HEK293T (cell line): ENCODE measurements around the gene CLIP3.

ENCODE experiments used
- FOXA1 ChIP-seq: fragments of 450-650 bp; IDR thresholded peaks from 2 replicates; pipeline ENCODE4 v1.6.1; 2016; ENCODE audit warnings: mild to moderate bottlenecking
- FOXM1 ChIP-seq: fragments of 450-650 bp; IDR thresholded peaks from 2 replicates; pipeline ENCODE4 v1.6.1; 2017; ENCODE audit warnings: mild to moderate bottlenecking, borderline replicate concordance
- SP1 ChIP-seq: fragments of 450-650 bp; IDR thresholded peaks from 2 replicates; pipeline ENCODE4 v1.6.1; 2017
- TF ChIP-seq, protein P1 (sequence below): fragments of 450-650 bp; IDR thresholded peaks from 2 replicates; pipeline ENCODE4 v1.6.1; 2016

DNA sequence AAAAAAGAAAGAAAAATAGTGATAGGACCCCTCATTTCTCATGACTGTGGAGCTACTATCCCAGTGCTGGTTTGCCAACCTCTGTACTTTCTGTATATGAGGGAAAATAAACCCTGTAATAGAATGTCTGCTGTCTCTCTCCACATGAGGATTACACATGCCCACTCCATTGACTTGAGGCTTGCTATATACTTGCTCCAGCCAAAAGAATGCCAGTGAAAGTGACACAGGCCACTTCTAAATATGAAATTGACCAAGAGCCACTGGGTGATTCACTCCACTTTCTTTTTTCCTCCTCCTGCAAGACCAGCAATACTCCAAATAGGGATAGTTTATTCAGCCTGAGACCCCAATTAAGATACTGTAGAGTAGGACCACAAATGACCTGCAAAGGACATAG, 15.2 kb upstream of the CLIP3 start:
- TF ChIP-seq FOXA1, result no peak
- no peak for TF ChIP-seq SP1
- TF ChIP-seq, protein P1, sequence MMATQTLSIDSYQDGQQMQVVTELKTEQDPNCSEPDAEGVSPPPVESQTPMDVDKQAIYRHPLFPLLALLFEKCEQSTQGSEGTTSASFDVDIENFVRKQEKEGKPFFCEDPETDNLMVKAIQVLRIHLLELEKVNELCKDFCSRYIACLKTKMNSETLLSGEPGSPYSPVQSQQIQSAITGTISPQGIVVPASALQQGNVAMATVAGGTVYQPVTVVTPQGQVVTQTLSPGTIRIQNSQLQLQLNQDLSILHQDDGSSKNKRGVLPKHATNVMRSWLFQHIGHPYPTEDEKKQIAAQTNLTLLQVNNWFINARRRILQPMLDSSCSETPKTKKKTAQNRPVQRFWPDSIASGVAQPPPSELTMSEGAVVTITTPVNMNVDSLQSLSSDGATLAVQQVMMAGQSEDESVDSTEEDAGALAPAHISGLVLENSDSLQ, result no peak
- TF ChIP-seq FOXM1, result no peak
